A673 (cell line): ENCODE measurements around the gene MALAT1.

ENCODE experiments used
- CTCF ChIP-seq: fragments of 300-800, 200-600 bp; sonication (generic); conservative IDR thresholded peaks from 2 replicates; pipeline ENCODE4 v1.5.1; 2017; ENCODE audit warnings: low read depth, mild to moderate bottlenecking, antibody characterized with exemption, low read length, moderate library complexity, mixed read lengths
- EZH2 ChIP-seq: fragments of 200-600 bp; sonication (generic); IDR thresholded peaks from 2 replicates; pipeline ENCODE4 v1.6.1; 2017; ENCODE audit warnings: borderline replicate concordance, low read depth, mild to moderate bottlenecking, mixed read lengths, antibody characterized with exemption, low read length; ENCODE audit not compliant: poor library complexity, severe bottlenecking

- TF ChIP-seq EZH2, result no peak
- TF ChIP-seq CTCF, result no peak
Observed at GRCh38 chr11:65541093-65541982, 42.5 kb downstream of the MALAT1 start.
